Activated effector memory CD4-positive, alpha-beta T cell treated with anti-CD3 and anti-CD28 coated beads, Interleukin-2, amount 50 U/mL, for 16 hours (primary cell): ENCODE measurements around the gene TBC1D1.

Source experiments
- DNase-seq: peaks from one replicate; pipeline ENCODE4 v3.0.0-alpha.2; 2020

The TBC1D1 gene

DNA sequence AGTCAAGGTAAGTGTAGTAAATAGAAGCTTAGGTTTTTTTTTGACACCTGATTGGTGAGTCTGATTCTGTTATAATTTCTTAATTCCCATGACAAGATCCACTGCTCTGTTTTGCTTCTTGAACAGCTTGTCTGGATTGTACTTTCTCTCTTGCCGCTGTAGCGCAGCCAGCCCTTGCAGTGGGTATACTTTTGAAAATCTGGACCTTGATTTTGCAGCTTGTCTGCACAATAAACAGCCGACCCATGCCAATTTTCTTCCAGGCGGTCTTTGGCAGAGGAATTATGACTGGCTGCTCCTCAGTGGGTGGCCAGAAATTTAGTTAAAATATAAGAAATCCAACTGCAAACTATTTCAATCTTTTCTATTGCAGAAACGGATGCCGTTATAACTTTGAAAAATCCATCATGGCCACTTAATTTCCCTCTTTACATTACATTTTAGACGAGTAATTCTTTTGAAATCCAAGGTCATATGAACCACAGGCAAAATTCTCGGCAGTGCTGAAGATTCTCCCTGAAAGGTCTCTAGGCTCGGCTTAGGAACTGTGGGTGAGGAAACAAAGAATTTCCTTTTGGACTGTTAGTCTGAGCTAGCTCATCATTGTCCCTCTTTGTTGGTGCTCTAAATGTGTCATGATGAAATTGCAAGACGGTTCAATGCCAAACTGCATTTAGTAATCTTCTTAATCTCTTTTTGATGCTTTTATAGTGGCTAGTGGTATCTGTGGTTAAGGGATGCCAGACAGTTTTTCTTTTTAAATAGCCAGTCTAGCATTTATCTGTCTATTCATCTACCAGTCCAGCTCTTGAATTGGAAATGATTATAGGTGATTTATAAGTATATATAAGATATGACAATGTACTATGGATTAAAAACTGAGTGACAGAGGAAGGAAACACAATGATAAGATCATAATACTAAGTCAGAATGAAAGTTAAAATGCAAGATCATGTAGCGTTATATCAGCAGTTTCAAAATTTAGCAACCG, 37.8 kb downstream of the TBC1D1 start:
- DNase-seq, result no peak

DNA sequence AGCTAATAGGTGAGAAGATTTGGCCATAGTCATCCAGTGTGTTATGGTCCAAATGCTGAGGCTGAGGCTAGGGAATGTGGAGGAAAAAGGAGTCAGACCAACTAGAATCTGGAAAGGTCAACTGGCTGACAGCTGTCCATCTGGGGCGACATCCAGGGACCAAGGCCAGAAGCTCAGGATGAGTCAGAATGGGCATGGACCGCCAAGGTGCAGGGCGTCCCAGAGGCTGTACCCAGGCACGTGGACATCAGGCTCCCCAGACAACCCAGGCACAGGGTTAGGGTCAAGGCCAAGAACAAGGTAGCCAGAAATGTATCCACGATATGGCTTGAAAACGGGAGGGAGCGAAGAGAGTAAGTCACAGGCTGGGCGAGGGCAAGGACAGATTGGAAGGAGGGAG, 43.2 kb downstream of the TBC1D1 start:
- DNase-seq, result no peak

DNA sequence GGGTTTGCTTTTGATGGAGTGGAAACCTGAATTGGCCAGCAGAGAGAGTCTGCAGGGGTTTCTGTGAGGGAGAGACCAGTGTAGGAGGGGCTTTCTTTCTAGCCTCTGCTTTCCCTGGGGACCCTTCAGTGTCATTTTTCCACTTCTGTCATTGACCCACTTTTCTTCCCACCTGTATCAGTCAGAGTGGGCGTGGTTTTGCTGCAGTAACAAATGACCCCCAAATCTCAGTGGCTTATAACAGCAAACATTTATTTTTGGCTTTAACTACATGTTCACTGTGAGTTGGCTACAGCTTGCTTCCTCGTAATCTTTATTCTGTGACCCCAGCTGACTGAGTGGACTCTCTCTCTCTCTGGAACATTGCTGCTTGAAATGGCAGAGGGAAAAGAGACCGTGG, 43.7 kb downstream of the TBC1D1 start:
- no peak for DNase-seq

DNA sequence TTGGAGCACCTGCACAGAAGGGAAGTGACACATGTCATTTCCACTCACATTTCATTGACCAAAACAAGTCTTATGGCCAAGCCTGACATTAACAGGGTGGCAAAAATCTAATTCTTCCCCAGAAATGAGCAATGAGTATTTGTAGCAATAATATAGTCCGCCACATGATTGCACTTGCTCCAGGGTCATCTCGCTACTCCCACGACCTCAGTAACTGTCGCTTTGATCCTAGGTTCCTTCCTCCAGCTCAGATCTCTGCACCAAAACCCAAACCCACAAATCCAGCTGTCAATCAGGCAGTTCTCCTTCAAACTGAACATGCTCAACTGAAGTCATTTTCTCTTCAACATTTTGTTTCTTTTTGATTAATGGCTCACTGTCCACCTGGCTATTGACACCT, 44.1 kb downstream of the TBC1D1 start:
- DNase-seq, result no peak

DNA sequence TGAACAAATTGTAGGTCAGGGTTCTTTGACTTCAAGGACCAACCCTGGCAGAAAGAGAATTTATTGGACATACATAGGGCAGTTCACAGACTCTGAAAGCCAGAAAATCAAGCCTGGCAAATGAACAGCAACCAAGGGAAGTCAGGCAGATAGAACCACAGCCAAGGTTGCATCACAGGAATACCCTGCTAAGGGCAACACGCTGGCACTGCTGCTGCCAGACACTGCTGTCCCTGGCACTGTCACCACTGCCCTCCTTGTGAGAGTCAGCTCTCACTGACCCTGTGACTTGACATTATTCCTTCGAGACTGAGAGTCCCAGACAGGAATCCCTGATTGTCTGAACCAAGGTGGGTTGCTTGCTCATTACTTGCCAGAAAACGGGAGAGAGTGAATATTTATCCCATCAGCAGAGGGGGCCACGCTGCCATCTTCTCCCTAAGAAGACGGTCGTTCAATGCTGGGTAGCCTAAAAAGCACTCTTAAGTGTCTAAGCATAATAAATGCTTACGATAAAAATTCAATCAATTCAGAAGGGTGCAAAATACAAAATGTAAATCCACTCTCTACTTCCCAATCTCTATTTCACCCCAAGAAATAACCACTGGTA, 46.1 kb downstream of the TBC1D1 start:
- no peak for DNase-seq

DNA sequence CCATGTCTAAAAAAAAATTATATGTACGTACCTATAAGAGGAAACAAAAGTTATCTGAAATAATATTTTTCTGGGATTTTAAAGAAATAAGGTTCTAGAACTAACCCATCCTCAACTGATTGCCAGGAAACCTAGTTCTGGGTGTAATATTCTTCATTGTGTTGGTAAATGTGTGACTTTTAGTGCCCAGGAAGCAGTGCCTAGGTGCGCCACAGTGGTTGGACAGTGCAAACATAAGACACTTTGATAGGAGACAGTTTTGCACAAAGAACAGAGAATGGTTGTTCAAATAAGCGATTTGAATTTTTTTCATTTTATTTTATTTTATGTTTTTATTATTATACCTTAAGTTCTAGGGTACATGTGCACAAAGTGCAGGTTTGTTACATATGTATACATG, 47.3 kb downstream of the TBC1D1 start:
- DNase-seq, result no peak

DNA sequence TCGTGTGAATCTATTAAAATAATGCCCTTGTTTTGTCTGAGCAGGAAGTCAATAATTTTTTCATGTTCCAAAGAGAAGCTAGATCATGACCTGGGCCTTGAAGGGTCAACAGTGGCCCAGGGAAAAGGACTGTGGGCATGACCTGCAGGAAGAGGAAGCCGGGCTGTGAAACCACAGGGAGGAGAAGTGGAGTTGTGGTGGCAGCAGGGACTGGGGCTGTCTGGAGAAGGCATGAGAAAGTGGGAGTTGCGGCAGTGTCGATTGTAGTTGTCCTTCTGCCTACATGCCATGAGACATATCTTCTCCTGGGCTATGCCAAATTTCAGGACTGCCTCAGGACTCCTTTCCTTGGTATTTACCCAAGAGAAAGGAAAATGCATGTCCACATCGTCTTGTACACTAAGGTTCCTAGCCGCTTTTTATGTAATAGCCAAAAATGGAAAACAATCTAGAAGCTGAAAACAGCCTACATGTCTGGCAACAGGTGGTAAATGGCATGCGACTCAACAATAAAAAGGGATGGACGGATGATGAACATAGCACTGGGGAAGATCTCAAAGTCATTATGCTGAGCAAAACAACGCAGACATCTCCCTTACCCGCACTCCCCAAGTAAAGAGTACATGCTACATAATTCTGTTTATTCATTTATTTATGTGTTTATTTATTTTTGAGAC, 55.8 kb downstream of the TBC1D1 start:
- DNase-seq, result no peak

DNA sequence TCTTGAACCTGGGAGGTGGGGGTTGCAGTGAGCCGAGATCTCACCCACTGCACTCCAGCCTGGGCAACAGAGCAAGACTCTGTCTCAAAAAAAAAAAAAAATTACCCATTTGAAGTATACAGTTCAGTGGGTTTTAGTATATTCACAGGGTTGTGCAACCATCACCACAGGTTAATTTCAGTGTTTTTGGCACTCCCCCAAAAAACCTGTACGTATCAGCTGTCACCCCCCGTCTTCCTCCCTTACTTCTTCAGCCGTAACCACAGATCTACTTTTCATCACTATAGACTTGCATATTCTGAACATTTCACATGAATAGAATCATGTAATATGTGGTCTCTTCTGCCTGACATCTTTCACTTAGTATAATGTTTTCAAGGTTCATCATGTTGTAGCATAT, 57.7 kb downstream of the TBC1D1 start:
- DNase-seq, result no peak

DNA sequence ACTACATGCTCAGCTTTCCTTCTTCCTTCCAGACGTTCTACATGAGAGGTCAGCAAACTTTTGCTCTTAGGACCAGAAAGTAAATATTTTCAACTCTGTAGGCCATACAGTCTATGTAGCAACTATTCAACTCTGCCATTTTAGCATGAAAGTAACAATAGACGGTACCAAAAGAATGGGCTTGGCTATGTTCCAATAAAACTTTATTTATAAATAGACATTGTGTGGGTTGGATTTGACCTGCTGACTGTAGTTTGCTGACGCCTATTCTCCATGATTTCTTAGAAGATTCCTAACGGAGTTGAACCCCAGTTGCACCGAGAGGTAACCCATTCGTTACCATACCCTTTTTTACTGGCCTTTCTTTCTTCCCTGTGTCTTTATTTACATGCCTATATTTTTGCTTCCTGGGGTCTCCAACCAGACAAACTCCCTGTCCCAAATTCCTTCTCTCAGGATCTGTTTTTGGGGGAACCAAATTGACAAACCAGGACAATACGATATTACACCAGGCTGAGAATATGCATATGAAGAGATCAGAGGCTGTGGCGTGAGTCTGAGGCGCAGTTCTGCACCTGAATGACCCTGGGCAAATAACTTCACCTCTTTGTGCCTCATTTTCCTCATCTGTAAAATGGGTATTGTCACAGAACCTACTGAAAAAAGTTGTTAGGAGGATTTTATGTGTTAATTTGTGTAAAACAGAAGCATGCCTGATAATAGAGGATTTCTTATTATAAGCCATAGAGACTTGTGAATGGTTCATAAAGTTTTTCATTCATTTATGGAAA, 58.9 kb downstream of the TBC1D1 start:
- DNase-seq, result no peak

DNA sequence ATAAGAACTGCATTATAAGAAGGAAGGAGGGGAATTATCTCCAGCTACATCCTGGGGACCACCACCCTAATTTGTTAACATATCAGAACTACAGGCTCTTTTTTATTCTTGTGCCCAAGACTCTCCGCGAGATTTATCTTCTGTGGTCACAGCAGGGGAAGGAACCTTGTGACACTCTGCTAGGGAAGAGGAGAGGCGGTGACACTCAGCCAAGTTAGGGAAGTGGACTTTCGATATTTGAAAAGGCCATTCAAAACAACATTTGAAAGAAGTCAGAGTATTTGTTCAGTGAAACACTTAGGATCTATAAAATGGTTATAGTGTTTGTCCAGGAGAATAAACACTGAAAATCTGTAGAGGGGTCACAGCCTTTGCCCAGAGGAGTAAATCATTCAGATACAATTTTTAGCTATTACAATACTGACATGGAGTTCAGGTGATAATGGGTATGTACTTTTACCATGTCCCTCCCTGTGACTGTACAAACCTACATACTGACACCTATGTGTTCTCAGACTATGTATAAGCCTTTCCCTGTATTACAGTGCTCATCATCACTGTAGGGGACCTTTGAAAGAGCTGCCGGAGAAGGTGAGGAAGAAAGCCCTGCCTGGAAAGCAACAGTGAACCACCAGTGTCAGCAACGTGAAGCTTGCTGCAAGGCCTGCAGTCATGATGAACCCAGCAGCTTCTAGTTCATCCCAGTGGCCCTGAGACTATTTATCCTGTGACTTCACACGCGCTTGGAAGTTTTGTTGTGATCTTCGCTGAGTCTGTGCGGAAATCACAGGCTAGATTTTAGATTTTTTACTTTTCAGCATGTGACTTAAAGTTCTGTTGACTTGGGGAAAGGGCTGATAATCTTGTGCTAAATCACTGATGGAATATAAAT, 60.8 kb downstream of the TBC1D1 start:
- no peak for DNase-seq

DNA sequence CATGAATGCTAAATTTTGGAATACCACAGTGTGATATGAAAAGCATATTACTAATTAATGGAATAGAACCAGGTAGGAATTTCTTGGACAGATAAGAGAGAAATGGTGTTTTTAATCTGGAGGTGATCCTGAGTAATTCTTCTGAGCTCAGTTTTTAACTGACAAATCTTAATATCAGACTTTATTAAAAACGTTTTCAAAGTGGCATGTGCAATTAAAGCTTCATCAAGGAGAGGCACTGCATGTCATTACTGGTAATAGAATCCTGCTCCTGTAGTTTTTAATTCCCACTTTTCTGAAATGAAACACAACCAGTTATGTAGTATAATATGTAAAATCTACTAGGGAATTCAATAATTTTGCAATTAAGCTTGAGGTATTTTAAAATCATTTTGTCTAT, 62.3 kb downstream of the TBC1D1 start:
- no peak for DNase-seq

DNA sequence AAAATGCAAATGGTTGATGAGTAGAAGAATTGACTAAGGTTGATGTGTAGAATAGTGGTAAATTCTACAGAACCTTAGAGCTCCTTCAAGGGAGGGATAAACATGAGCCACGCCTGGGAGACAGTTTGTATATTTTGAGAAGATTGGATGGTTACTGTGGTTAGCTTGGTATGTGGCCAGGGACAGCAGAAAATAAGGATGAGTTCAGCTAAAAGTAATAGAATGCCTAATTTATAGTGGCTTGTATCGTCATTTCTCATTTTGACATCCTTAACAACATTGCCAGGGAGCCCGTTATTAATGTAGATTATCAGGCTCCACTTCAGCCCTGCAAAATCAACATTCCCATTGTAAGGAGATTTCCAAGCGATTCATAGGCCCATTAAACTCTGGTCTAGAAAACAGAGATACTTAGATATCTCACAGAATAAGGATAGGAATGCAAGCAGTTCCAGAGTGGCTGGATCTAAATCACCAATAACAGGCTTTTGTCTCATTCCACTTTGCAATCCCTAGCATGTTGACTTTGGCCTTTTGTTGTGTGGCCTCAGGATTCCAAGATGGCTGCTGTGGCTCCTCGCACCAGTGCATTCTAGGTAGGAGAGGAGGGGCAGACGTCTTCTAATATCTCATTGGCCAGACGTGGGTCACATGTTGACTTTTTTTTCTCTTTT, 62.9 kb downstream of the TBC1D1 start:
- DNase-seq, result no peak

DNA sequence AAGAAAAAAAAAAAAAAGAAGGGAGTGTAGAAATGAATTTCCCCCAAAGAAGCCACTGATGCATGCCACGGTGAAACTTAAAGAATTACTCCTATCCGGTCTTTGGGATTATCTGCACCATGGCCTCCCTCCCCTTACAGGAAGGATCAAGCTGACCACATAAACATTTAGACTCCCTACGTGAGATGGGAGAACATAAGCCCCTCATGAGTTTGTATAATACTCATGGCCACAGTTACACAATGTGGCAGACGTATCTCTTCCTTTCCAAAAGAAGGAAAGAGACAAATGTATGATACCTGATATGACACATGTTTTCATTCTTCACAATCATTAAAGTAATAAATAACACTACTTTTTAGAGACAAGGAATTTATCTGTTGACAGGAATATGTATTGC, 66.1 kb downstream of the TBC1D1 start:
- no peak for DNase-seq

DNA sequence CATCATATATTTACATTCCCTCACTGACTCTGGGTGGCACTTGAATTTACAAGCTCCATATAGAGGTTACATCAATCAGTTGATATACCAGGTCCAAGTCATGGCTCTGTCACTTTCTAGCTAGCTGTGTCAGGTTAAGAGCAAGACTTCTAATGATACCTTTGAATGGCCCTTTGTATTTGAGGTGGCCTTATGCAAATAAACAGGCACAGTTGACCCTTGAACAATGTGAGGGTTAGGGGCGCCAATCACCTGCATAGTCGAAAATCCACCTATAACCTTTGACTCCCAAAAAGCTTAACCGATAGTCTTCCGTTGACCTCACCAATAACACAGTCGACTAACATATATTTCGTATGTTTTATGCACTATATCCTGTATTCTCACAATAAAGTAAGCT, 68.0 kb downstream of the TBC1D1 start:
- no peak for DNase-seq

DNA sequence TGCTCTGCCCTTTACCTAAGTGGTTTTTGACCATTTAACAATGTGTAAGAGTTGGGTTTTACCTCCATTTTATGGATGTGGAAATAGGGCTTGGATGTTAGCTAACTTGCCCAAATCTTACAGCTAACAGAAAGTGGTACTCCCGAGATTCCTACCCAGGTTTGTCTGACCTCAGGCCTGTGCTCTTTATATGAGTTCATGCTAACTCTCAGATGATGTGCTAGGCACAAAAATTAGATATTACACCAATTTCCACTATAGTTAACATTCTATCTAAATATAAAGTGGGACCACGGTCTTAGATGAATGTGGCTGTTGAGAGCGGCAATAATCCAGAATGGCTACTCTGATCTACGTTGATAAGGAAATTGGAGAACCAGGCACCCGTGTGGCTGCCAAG, 69.2 kb downstream of the TBC1D1 start, which contains the start of gene PTTG2:
Gene PTTG2 (plus strand): TSS at position 301 of the 400 bp plus-strand sequence. CDS start 37 bp downstream, at position 338.
- DNase-seq, result no peak

DNA sequence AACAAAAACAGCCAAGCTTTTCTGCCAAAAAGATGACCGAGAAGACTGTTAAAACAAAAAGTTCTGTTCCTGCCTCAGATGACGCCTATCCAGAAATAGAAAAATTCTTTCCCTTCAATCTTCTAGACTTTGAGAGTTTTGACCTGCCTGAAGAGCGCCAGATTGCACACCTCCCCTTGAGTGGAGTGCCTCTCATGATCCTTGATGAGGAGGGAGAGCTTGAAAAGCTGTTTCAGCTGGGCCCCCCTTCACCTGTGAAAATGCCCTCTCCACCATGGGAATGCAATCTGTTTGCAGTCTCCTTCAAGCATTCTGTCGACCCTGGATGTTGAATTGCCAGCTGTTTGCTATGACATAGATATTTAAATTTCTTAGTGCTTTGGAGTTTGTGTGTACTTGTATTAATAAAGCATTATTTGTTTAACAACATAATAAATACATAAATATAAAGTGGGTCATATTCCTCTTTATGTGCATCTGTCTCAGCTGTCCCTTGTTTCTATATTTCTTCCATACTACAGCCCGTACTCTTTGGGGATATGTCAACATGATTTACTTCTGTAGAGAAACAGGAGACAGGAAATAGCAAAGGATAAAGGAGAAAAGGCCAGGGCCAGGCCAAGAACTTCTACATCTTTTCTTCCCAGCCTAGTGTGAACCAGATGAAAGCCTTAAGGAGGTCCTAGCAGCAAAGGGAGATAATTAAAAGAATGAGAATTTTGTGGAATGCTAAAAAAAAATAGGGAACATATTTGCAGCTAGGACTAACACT, 70.0 kb downstream of the TBC1D1 start:
- DNase-seq, result no peak

DNA sequence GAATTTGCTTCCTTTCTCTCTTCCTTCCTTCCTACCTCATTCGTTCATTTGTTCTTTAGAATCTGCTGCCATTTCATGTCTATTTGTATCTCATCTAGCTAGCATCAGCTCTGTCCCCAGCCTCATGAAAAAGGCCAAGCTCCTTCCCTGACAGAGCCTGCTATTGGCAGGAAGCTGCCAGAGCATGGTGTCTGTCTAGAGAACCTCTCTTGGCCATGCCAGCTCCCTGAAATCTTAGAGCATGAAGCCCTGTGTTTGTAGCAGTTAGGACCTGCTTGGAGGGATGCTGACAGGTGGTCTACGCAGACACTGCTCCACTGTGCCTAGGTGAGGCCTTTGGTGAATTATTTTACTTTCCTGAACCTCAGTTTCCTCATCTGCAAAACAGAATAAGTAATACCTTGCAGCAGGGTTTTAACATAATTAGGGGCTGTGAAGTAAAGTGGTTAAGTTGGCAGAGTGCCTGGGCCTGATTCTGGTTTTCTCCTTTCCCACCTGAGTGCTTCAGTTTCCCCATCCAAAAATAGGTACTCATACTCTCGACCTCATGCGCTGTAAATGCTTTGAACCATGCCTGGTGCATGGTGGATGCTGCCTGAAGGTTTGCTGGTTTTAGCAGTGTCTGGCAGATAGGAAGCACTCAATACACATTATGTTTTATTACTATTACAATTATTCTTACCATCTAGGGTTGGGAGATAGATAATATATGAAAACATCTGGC, 74.0 kb downstream of the TBC1D1 start:
- no peak for DNase-seq

DNA sequence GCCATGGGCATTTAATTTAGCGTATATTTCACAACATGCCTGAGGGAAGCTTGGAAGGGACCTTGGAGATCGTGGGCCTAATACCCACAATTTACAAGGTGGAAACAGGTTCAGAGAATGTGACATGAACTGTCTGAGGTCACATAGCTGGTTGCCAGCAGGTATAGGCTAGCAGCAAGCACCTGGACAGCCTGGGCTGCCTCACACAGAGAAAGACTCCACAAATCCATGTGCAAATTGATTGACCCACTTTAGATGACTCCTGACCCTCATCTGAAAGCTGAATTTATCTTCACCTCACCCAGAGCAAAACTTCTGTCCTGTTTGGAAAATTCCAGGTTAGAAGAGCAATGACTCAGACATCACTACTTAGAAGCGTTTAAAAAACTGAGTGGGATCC, 75.2 kb downstream of the TBC1D1 start:
- no peak for DNase-seq

DNA sequence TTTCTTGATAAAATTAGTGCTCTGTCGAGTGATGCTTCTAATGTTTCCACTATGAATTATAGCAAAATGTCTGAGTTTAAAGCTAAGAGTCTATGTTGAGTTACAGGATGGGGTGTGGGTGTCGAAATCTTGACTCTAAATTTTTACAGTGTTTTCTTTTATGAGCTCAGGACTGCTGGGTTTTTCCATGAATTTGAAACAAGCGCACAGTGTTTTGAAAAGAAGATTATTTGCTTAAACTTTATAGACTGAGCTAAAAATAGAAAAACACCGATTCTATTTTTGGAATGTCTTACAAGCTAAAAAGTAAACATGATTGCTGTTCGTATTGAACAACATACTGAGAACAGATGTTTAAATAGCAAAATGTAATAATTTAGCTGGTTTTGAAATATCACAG, 76.9 kb downstream of the TBC1D1 start:
- DNase-seq, result no peak

DNA sequence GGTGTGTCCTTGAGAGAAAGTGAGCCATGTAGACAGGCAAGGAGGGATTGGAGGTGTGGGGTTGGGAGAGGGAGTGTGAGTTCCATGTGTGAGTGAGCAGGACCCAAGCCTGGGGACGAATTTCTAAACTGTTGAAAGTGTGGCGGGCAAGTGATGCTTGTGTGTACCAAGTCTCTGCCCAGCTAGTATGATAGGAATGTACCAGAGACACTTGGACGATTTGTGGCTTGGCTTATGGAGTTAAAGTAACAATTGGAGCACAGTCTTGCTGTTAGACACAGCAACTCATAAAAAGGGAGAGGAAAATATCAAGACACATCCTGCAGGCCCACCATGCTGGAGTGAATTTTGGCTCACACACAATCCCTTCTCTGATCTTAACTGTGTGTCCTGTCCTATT, 77.9 kb downstream of the TBC1D1 start:
- no peak for DNase-seq
